GM21737 (cell line): ENCODE data around the gene COL4A6.

Experiments used
- ATAC-seq: cut with Tn5 transposase; IDR thresholded peaks from one replicate; pipeline ENCODE4 v1.9.1; 2021; ENCODE audit warnings: mild to moderate bottlenecking, moderate library complexity; ENCODE audit not compliant: unreplicated experiment

Gene COL4A6

DNA sequence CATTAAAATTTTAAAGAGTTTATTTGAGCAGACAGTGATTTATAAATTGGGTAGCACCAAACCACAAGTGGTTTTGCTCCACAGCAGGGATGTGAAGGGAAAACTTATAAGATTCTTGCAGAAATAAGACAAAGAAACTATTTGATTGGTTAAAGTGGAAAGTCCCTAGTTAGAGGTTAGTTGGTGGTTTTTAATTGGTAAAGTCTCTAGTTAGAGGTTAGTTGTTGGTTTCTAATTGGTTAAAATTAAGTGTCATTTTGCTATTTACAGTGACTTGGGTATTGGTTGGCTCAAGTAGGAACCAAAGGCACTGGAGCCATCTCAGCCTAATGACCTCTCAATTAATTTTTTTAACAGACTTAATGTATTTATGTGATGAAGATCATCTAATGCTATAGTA lies 323.7 kb downstream of the COL4A6 start:
- ATAC-seq = no peak
